AG10803 (cell line): ENCODE data around the gene NR1H3.

Source experiments
- DNase-seq: peaks from one replicate; pipeline ENCODE4 v3.0.0; 2010; ENCODE audit warnings: low read depth
- H3K4me3 ChIP-seq: 2 replicates; pipeline ENCODE4 v1.5.1; 2011; ENCODE audit warnings: mild to moderate bottlenecking, low read length, control low read depth
- TF ChIP-seq, protein P1 (sequence below): conservative IDR thresholded peaks from 2 replicates; pipeline ENCODE4 v1.5.1; 2011; ENCODE audit warnings: mild to moderate bottlenecking, low read length, control low read depth, inconsistent platforms

The NR1H3 gene

DNA sequence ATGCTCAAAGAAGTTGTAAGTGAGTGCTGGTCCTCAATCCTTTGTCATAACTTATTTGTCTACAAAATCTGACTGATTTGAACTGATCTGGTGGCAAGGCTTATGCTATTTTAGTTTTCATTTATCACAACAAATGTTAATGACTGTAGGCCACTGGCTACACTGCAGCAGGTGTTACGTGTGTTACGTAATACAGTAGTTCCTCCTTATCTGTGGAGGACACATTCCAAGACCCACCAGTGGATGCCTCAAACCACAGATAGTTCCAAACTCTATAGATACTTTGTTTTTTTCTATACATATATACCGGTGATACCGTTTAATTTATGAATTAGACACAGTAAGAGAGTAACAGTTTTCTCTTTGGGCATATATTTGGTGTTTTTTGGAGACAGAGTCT lies 19.1 kb downstream of the NR1H3 start:
- no peak overlapping the region for H3K4me3 ChIP-seq
- TF ChIP-seq, protein P1, sequence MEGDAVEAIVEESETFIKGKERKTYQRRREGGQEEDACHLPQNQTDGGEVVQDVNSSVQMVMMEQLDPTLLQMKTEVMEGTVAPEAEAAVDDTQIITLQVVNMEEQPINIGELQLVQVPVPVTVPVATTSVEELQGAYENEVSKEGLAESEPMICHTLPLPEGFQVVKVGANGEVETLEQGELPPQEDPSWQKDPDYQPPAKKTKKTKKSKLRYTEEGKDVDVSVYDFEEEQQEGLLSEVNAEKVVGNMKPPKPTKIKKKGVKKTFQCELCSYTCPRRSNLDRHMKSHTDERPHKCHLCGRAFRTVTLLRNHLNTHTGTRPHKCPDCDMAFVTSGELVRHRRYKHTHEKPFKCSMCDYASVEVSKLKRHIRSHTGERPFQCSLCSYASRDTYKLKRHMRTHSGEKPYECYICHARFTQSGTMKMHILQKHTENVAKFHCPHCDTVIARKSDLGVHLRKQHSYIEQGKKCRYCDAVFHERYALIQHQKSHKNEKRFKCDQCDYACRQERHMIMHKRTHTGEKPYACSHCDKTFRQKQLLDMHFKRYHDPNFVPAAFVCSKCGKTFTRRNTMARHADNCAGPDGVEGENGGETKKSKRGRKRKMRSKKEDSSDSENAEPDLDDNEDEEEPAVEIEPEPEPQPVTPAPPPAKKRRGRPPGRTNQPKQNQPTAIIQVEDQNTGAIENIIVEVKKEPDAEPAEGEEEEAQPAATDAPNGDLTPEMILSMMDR = no peak
- DNase-seq = no peak

DNA sequence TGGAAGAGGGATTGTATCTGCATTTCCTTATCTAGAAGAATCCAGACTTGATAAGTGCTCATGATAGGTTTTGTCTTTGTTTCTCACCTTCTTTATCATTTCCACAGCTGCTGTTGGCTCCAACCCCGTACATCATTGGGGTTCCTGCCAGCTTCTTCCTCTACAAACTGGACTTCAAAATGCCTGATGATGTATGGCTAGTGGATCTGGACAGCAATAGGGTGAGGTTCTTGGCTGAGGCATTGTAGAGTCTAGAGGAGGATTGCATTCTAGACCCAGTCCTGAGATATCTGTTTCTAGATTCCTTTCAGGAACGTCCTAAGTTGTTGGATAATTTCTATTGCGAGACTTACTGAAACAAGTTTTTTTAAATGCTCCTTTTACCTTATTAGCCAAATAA lies 20.3 kb downstream of the NR1H3 start:
- TF ChIP-seq, protein P1 = no peak
- DNase-seq = no peak
- H3K4me3 ChIP-seq = no peak overlapping the region

DNA sequence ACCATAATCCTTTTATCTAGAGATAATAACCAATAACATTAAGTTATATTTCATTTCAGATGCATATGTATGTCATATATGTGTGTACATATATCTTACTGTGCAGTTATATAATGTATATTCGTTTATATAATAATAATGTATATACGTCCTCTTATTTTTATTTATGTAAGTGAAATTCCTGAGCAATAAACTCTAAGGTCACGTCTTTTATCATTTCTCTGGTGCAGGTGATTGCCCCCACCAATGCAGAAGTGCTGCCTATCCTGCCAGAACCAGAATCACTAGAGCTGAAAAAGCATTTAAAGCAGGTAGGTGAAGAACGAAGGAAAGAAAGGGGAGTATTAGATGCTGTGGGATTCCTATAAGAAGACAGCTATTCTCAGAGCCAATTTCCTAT lies 21.0 kb downstream of the NR1H3 start:
- no peak overlapping the region for H3K4me3 ChIP-seq
- TF ChIP-seq, protein P1 = no peak
- no peak for DNase-seq

GRCh38 chr11:47280099-47280498 lies 22.3 kb downstream of the NR1H3 start:
- no peak for DNase-seq
- TF ChIP-seq, protein P1 = no peak
- no peak overlapping the region for H3K4me3 ChIP-seq

DNA sequence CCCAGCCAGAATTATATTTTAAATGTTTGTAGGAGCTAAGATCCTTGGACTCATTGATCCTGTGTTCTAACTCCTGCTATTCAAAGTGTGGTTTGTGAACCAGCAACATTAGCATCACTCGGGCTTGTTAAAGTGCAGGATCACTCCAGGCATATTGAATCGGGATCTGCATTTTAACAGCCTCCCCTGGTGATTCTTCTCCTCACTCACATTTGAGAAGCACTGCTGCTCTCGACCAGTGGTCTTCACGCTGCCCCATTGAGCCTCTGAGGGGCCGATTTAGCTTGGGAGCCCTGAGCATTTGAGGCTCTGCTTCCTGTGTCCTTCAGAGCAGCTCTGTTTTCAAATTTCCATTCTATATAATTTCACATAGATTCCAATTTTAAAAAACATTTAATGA lies 23.1 kb downstream of the NR1H3 start:
- H3K4me3 ChIP-seq = no peak overlapping the region
- TF ChIP-seq, protein P1 = no peak
- DNase-seq = no peak

GRCh38 chr11:47282462-47282861 lies 24.7 kb downstream of the NR1H3 start:
- H3K4me3 ChIP-seq = no peak overlapping the region
- no peak for DNase-seq
- TF ChIP-seq, protein P1 = no peak

GRCh38 chr11:47284151-47284550 lies 26.4 kb downstream of the NR1H3 start:
- TF ChIP-seq, protein P1 = no peak
- no peak for DNase-seq
- no peak overlapping the region for H3K4me3 ChIP-seq
